Measurements from ENCODE around the gene CAMP.
"Not testable (repeated sequence)": the region's sequence is repeated elsewhere in the genome, so short reads cannot be mapped to it uniquely, and the experiment has no call there.

CAMP gene

GRCh38 chr3:48267782-48268181 lies 44.5 kb downstream of the CAMP start:
- no peak for DNase-seq

GRCh38 chr3:48268381-48268935 lies 45.2 kb downstream of the CAMP start:
- DNase-seq: no peak

GRCh38 chr3:48268936-48269561 lies 45.8 kb downstream of the CAMP start:
- DNase-seq: peak; percentile 43

GRCh38 chr3:48269592-48269991 lies 46.3 kb downstream of the CAMP start:
- no peak for DNase-seq

GRCh38 chr3:48270306-48270705 lies 47.0 kb downstream of the CAMP start:
- DNase-seq: no peak

- DNase-seq: not testable (repeated sequence)
Measured at GRCh38 chr3:48271223-48271622, 47.9 kb downstream of the CAMP start.

GRCh38 chr3:48271763-48272498 lies 48.6 kb downstream of the CAMP start:
- DNase-seq: no peak

GRCh38 chr3:48273594-48274211 lies 50.4 kb downstream of the CAMP start:
- peak; percentile 62 for DNase-seq

- DNase-seq: no peak
Measured at GRCh38 chr3:48274452-48274851, 51.2 kb downstream of the CAMP start.
